Measurements from ENCODE around the gene ACAP2.

The ACAP2 gene

GRCh38 chr3:195443391-195443989, 670 bp upstream of the ACAP2 start:
- Histone ChIP-seq H3K4me1 (ENCODE audit: control insufficient read depth, insufficient read depth, low read length) (peaks cover 10% of the 10 kb centered on the region), H3K9me3 (ENCODE audit: control insufficient read depth in 2 of 2, low read length in 2 of 2) (no peaks in the 10 kb centered on the region), H3K27ac (ENCODE audit: low read length) (peak overlapping the region; percentile 66), H3K9ac (ENCODE audit: low read length in 2 of 2) (peak overlapping the region; percentile 65 to 82), H3K27me3 (ENCODE audit: control insufficient read depth in 1 of 2, insufficient read depth in 2 of 2, low read length in 2 of 2) (no peaks in the 10 kb centered on the region), H3K4me3 (ENCODE audit: low read length in 2 of 2) (peak overlapping the region; percentile 66 to 67), H3K36me3 (ENCODE audit: control insufficient read depth in 2 of 2, insufficient read depth in 2 of 2, low read length in 2 of 2) (no peaks in the 10 kb centered on the region)

- Histone ChIP-seq H3K27ac (ENCODE audit: low read length) (peak overlapping the region; percentile 84), H3K9me3 (ENCODE audit: control insufficient read depth in 2 of 2, low read length in 2 of 2) (no peaks in the 10 kb centered on the region), H3K36me3 (ENCODE audit: control insufficient read depth in 2 of 2, insufficient read depth in 2 of 2, low read length in 2 of 2) (no peaks in the 10 kb centered on the region), H3K4me3 (ENCODE audit: low read length in 2 of 2) (peak overlapping the region; percentile 89 to 93), H3K4me1 (ENCODE audit: control insufficient read depth, insufficient read depth, low read length) (peaks cover 10% of the 10 kb centered on the region), H3K9ac (ENCODE audit: low read length in 2 of 2) (peak overlapping the region; percentile 88 to 91), H3K27me3 (ENCODE audit: control insufficient read depth in 1 of 2, insufficient read depth in 2 of 2, low read length in 2 of 2) (no peaks in the 10 kb centered on the region)
Measured at GRCh38 chr3:195441992-195442572, 738 bp downstream of the ACAP2 start.

- Histone ChIP-seq H3K4me3 (ENCODE audit: low read length in 2 of 2) (peak overlapping the region; percentile 89 to 93), H3K36me3 (ENCODE audit: control insufficient read depth in 2 of 2, insufficient read depth in 2 of 2, low read length in 2 of 2) (no peaks in the 10 kb centered on the region), H3K9me3 (ENCODE audit: control insufficient read depth in 2 of 2, low read length in 2 of 2) (no peaks in the 10 kb centered on the region), H3K27ac (ENCODE audit: low read length) (peak overlapping the region; percentile 84), H3K27me3 (ENCODE audit: control insufficient read depth in 1 of 2, insufficient read depth in 2 of 2, low read length in 2 of 2) (no peaks in the 10 kb centered on the region), H3K9ac (ENCODE audit: low read length in 2 of 2) (peak overlapping the region; percentile 88 to 91), H3K4me1 (ENCODE audit: control insufficient read depth, insufficient read depth, low read length) (peaks cover 10% of the 10 kb centered on the region)
Measured at GRCh38 chr3:195441476-195441991, 1.3 kb downstream of the ACAP2 start.

- Histone ChIP-seq H3K4me1 (ENCODE audit: control insufficient read depth, insufficient read depth, low read length) (peaks cover 10% of the 10 kb centered on the region), H3K9ac (ENCODE audit: low read length in 2 of 2) (peak overlapping the region in 1 of 2 donors; percentile 88), H3K36me3 (ENCODE audit: control insufficient read depth in 2 of 2, insufficient read depth in 2 of 2, low read length in 2 of 2) (no peaks in the 10 kb centered on the region), H3K27ac (ENCODE audit: low read length) (peak overlapping the region; percentile 84), H3K4me3 (ENCODE audit: low read length in 2 of 2) (peak overlapping the region; percentile 89 to 93), H3K27me3 (ENCODE audit: control insufficient read depth in 1 of 2, insufficient read depth in 2 of 2, low read length in 2 of 2) (no peaks in the 10 kb centered on the region), H3K9me3 (ENCODE audit: control insufficient read depth in 2 of 2, low read length in 2 of 2) (no peaks in the 10 kb centered on the region)
Measured at GRCh38 chr3:195441051-195441450, 1.8 kb downstream of the ACAP2 start.

GRCh38 chr3:195440379-195440778, 2.4 kb downstream of the ACAP2 start:
- no peaks in the 10 kb centered on the region for H3K9me3 ChIP-seq (ENCODE audit: control insufficient read depth in 2 of 2, low read length in 2 of 2)
- H3K4me3 ChIP-seq (ENCODE audit: low read length in 2 of 2): no peak overlapping the region
- no peak overlapping the region for H3K9ac ChIP-seq (ENCODE audit: low read length in 2 of 2)
- no peaks in the 10 kb centered on the region for H3K36me3 ChIP-seq (ENCODE audit: control insufficient read depth in 2 of 2, insufficient read depth in 2 of 2, low read length in 2 of 2)
- H3K4me1 ChIP-seq (ENCODE audit: control insufficient read depth, insufficient read depth, low read length): peaks cover 10% of the 10 kb centered on the region
- H3K27me3 ChIP-seq (ENCODE audit: control insufficient read depth in 1 of 2, insufficient read depth in 2 of 2, low read length in 2 of 2): no peaks in the 10 kb centered on the region
- no peak overlapping the region for H3K27ac ChIP-seq (ENCODE audit: low read length)

- no peak overlapping the region for H3K27ac ChIP-seq (ENCODE audit: low read length)
- no peaks in the 10 kb centered on the region for H3K27me3 ChIP-seq (ENCODE audit: control insufficient read depth in 1 of 2, insufficient read depth in 2 of 2, low read length in 2 of 2)
- H3K9ac ChIP-seq (ENCODE audit: low read length in 2 of 2): no peak overlapping the region
- no peaks in the 10 kb centered on the region for H3K9me3 ChIP-seq (ENCODE audit: control insufficient read depth in 2 of 2, low read length in 2 of 2)
- H3K36me3 ChIP-seq (ENCODE audit: control insufficient read depth in 2 of 2, insufficient read depth in 2 of 2, low read length in 2 of 2): no peaks in the 10 kb centered on the region
- H3K4me3 ChIP-seq (ENCODE audit: low read length in 2 of 2): no peak overlapping the region
- peaks cover 6% of the 10 kb centered on the region for H3K4me1 ChIP-seq (ENCODE audit: control insufficient read depth, insufficient read depth, low read length)
Measured at GRCh38 chr3:195438371-195438770, 4.4 kb downstream of the ACAP2 start.

- no peak overlapping the region for H3K4me3 ChIP-seq (ENCODE audit: low read length in 2 of 2)
- no peak overlapping the region for H3K27ac ChIP-seq (ENCODE audit: low read length)
- no peaks in the 10 kb centered on the region for H3K27me3 ChIP-seq (ENCODE audit: control insufficient read depth in 1 of 2, insufficient read depth in 2 of 2, low read length in 2 of 2)
- no peaks in the 10 kb centered on the region for H3K4me1 ChIP-seq (ENCODE audit: control insufficient read depth, insufficient read depth, low read length)
- no peak overlapping the region for H3K9ac ChIP-seq (ENCODE audit: low read length in 2 of 2)
- H3K9me3 ChIP-seq (ENCODE audit: control insufficient read depth in 2 of 2, low read length in 2 of 2): no peaks in the 10 kb centered on the region
- H3K36me3 ChIP-seq (ENCODE audit: control insufficient read depth in 2 of 2, insufficient read depth in 2 of 2, low read length in 2 of 2): no peaks in the 10 kb centered on the region
Measured at GRCh38 chr3:195425849-195426248, 17.0 kb downstream of the ACAP2 start.

GRCh38 chr3:195423818-195424217, 19.0 kb downstream of the ACAP2 start:
- Histone ChIP-seq H3K27ac (ENCODE audit: low read length) (no peak overlapping the region), H3K9me3 (ENCODE audit: control insufficient read depth in 2 of 2, low read length in 2 of 2) (no peaks in the 10 kb centered on the region), H3K4me3 (ENCODE audit: low read length in 2 of 2) (no peak overlapping the region), H3K27me3 (ENCODE audit: control insufficient read depth in 1 of 2, insufficient read depth in 2 of 2, low read length in 2 of 2) (no peaks in the 10 kb centered on the region), H3K4me1 (ENCODE audit: control insufficient read depth, insufficient read depth, low read length) (no peaks in the 10 kb centered on the region), H3K36me3 (ENCODE audit: control insufficient read depth in 2 of 2, insufficient read depth in 2 of 2, low read length in 2 of 2) (no peaks in the 10 kb centered on the region), H3K9ac (ENCODE audit: low read length in 2 of 2) (no peak overlapping the region)

GRCh38 chr3:195421400-195421799, 21.4 kb downstream of the ACAP2 start:
- H3K9ac ChIP-seq (ENCODE audit: low read length in 2 of 2): no peak overlapping the region
- H3K4me1 ChIP-seq (ENCODE audit: control insufficient read depth, insufficient read depth, low read length): no peaks in the 10 kb centered on the region
- no peak overlapping the region for H3K27ac ChIP-seq (ENCODE audit: low read length)
- no peak overlapping the region for H3K4me3 ChIP-seq (ENCODE audit: low read length in 2 of 2)
- H3K9me3 ChIP-seq (ENCODE audit: control insufficient read depth in 2 of 2, low read length in 2 of 2): no peaks in the 10 kb centered on the region
- H3K36me3 ChIP-seq (ENCODE audit: control insufficient read depth in 2 of 2, insufficient read depth in 2 of 2, low read length in 2 of 2): no peaks in the 10 kb centered on the region
- no peaks in the 10 kb centered on the region for H3K27me3 ChIP-seq (ENCODE audit: control insufficient read depth in 1 of 2, insufficient read depth in 2 of 2, low read length in 2 of 2)

GRCh38 chr3:195416795-195417194, 26.0 kb downstream of the ACAP2 start:
- no peaks in the 10 kb centered on the region for H3K36me3 ChIP-seq (ENCODE audit: control insufficient read depth in 2 of 2, insufficient read depth in 2 of 2, low read length in 2 of 2)
- no peak overlapping the region for H3K27ac ChIP-seq (ENCODE audit: low read length)
- H3K27me3 ChIP-seq (ENCODE audit: control insufficient read depth in 1 of 2, insufficient read depth in 2 of 2, low read length in 2 of 2): no peaks in the 10 kb centered on the region
- H3K9me3 ChIP-seq (ENCODE audit: control insufficient read depth in 2 of 2, low read length in 2 of 2): no peaks in the 10 kb centered on the region
- no peak overlapping the region for H3K4me3 ChIP-seq (ENCODE audit: low read length in 2 of 2)
- H3K4me1 ChIP-seq (ENCODE audit: control insufficient read depth, insufficient read depth, low read length): no peaks in the 10 kb centered on the region
- H3K9ac ChIP-seq (ENCODE audit: low read length in 2 of 2): no peak overlapping the region

- H3K9ac ChIP-seq (ENCODE audit: low read length in 2 of 2): no peak overlapping the region
- no peaks in the 10 kb centered on the region for H3K27me3 ChIP-seq (ENCODE audit: control insufficient read depth in 1 of 2, insufficient read depth in 2 of 2, low read length in 2 of 2)
- H3K4me1 ChIP-seq (ENCODE audit: control insufficient read depth, insufficient read depth, low read length): no peaks in the 10 kb centered on the region
- H3K36me3 ChIP-seq (ENCODE audit: control insufficient read depth in 2 of 2, insufficient read depth in 2 of 2, low read length in 2 of 2): no peaks in the 10 kb centered on the region
- no peak overlapping the region for H3K27ac ChIP-seq (ENCODE audit: low read length)
- no peaks in the 10 kb centered on the region for H3K9me3 ChIP-seq (ENCODE audit: control insufficient read depth in 2 of 2, low read length in 2 of 2)
- H3K4me3 ChIP-seq (ENCODE audit: low read length in 2 of 2): no peak overlapping the region
Measured at GRCh38 chr3:195411836-195412235, 31.0 kb downstream of the ACAP2 start.

Data from stomach smooth muscle (tissue), 2 donors.